Measurements from ENCODE around the gene PAPOLA.

DNA sequence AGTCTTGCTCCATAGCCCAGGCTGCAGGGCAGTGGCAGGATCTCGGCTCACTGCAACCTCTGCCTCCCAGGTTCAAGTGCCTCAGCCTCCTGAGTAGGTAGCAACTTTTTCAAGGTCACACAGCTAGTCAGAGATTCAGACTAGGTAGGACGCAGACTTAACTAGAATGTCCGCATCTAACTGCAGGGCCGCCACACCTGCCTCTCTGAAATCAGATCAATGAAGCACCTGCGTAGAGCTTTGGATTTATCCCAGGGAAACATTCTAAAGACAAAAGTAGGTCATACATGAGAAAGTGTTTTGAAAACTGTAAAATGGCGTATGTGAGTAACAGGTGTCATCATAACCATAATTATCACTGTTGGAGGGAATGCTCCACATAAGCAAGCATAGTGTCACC lies 49.5 kb upstream of the PAPOLA start:
- TF ChIP-seq, protein P1, sequence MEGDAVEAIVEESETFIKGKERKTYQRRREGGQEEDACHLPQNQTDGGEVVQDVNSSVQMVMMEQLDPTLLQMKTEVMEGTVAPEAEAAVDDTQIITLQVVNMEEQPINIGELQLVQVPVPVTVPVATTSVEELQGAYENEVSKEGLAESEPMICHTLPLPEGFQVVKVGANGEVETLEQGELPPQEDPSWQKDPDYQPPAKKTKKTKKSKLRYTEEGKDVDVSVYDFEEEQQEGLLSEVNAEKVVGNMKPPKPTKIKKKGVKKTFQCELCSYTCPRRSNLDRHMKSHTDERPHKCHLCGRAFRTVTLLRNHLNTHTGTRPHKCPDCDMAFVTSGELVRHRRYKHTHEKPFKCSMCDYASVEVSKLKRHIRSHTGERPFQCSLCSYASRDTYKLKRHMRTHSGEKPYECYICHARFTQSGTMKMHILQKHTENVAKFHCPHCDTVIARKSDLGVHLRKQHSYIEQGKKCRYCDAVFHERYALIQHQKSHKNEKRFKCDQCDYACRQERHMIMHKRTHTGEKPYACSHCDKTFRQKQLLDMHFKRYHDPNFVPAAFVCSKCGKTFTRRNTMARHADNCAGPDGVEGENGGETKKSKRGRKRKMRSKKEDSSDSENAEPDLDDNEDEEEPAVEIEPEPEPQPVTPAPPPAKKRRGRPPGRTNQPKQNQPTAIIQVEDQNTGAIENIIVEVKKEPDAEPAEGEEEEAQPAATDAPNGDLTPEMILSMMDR (conservative IDR thresholded peaks at IDR 0.05) = no peak
- TF ChIP-seq ZFX (IDR thresholded peaks at IDR 0.05) = no peak

Measured in C4-2B (cell line).